Measurements from ENCODE around the gene EPHB4. TPM values are rescaled to one million over a fixed set of nuclear protein-coding genes. Genes with fewer than 3 reads are reported as not detected.

EPHB4 gene
- total and polyA plus RNA-seq, 10 of the 15 experiments (the other 5 are each of a cell fraction or from before 2014, with no cell fraction given): 0.32 to 0.85 (median 0.48) TPM; not detected in 4

DNA sequence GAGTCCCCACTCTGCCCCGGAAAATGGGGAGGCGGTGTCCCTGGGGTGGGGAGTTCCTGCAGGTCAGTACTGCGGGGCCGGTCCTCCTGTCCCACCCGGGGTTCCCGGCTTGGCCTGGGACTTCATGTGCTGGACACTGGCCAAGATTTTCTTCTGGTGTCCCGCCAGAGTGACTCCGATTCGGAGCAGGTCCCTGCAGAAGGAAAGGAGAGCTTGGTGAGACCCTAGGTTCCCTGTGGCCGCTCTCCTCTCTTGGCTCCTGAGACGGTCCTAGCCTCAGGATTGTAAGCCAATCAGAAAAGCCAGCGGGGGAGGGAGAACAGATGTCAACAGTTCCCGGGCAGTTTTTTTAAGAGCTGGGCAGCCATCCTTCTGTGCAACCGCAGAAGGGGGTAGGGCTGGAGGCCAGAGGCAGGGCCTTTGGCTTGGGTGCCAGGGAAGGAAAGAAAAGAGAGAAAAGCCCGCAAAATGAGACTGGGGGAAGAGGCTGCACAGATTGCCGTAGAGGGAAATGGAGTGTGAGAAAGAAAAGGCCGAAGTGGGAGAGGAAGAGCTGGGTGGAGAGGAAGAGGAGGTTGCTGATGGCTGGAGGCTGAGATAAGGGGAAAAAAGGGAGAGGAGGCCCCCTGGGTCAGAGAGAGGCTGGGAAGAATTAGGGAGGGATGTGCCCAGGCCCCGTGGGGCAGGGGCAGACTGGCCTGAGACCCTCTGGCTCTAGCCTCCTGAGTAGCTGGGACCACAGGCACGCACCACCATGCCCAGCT lies 23.7 kb downstream of the EPHB4 start (continued):
- TF ChIP-seq YY1 (IDR thresholded peaks at IDR 0.05; ENCODE audit: low read depth, low read length) (peak; percentile 82), EP300 (IDR thresholded peaks at IDR 0.05; ENCODE audit: borderline replicate concordance in 1 of 2, control insufficient read depth in 1 of 2, low read depth in 2 of 2, low read length in 2 of 2) (no peak), NFYB (IDR thresholded peaks at IDR 0.05; ENCODE audit: insufficient read depth, low read depth, low read length) (peak; percentile 81), FOXM1 (IDR thresholded peaks at IDR 0.05; ENCODE audit: low read depth, low read length) (no peak), SMAD5 (IDR thresholded peaks at IDR 0.05; ENCODE audit: low read depth) (peak; percentile 30; the same call in 1 of the 2 replicates), TCF12 (IDR thresholded peaks at IDR 0.05; ENCODE audit: low read depth, low read length) (no peak), KAT2A (conservative IDR thresholded peaks at IDR 0.05; ENCODE audit: control insufficient read depth, low read depth, low read length) (no peak), SRF (IDR thresholded peaks at IDR 0.05; ENCODE audit: low read depth in 2 of 2, low read length in 2 of 2) (no peak), POLR2AphosphoS2 (IDR thresholded peaks at IDR 0.05; ENCODE audit: low read depth, low read length) (no peak), BRCA1 (IDR thresholded peaks at IDR 0.05; ENCODE audit: low read depth, low read length) (no peak), CBX5 (IDR thresholded peaks at IDR 0.05; ENCODE audit: low read depth) (no peak), HDAC6 (IDR thresholded peaks at IDR 0.05; ENCODE audit: unreplicated experiment) (no peak), RBBP5 (conservative IDR thresholded peaks at IDR 0.05) (no peak), KDM1A (IDR thresholded peaks at IDR 0.05; ENCODE audit: borderline replicate concordance) (no peak), BMI1 (IDR thresholded peaks at IDR 0.05; ENCODE audit: borderline replicate concordance) (no peak), WRNIP1 (IDR thresholded peaks at IDR 0.05; ENCODE audit: borderline replicate concordance, low read depth, low read length) (no peak), NBN (IDR thresholded peaks at IDR 0.05) (0 out of 2 replicates have a peak, but pooled peaks have one; percentile 41), MYB (IDR thresholded peaks at IDR 0.05; ENCODE audit: borderline replicate concordance, low read depth, low read length) (no peak), FOS (IDR thresholded peaks at IDR 0.05; ENCODE audit: borderline replicate concordance, extremely low read depth, insufficient read length) (no peak), IKZF2 (IDR thresholded peaks at IDR 0.05) (peak; percentile 2 to 6; a peak in 2 of 4 replicates)
- TF ChIP-seq, protein P1, sequence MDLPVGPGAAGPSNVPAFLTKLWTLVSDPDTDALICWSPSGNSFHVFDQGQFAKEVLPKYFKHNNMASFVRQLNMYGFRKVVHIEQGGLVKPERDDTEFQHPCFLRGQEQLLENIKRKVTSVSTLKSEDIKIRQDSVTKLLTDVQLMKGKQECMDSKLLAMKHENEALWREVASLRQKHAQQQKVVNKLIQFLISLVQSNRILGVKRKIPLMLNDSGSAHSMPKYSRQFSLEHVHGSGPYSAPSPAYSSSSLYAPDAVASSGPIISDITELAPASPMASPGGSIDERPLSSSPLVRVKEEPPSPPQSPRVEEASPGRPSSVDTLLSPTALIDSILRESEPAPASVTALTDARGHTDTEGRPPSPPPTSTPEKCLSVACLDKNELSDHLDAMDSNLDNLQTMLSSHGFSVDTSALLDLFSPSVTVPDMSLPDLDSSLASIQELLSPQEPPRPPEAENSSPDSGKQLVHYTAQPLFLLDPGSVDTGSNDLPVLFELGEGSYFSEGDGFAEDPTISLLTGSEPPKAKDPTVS (IDR thresholded peaks at IDR 0.05; ENCODE audit: low read depth, low read length): no peak
- TF ChIP-seq, protein P2, sequence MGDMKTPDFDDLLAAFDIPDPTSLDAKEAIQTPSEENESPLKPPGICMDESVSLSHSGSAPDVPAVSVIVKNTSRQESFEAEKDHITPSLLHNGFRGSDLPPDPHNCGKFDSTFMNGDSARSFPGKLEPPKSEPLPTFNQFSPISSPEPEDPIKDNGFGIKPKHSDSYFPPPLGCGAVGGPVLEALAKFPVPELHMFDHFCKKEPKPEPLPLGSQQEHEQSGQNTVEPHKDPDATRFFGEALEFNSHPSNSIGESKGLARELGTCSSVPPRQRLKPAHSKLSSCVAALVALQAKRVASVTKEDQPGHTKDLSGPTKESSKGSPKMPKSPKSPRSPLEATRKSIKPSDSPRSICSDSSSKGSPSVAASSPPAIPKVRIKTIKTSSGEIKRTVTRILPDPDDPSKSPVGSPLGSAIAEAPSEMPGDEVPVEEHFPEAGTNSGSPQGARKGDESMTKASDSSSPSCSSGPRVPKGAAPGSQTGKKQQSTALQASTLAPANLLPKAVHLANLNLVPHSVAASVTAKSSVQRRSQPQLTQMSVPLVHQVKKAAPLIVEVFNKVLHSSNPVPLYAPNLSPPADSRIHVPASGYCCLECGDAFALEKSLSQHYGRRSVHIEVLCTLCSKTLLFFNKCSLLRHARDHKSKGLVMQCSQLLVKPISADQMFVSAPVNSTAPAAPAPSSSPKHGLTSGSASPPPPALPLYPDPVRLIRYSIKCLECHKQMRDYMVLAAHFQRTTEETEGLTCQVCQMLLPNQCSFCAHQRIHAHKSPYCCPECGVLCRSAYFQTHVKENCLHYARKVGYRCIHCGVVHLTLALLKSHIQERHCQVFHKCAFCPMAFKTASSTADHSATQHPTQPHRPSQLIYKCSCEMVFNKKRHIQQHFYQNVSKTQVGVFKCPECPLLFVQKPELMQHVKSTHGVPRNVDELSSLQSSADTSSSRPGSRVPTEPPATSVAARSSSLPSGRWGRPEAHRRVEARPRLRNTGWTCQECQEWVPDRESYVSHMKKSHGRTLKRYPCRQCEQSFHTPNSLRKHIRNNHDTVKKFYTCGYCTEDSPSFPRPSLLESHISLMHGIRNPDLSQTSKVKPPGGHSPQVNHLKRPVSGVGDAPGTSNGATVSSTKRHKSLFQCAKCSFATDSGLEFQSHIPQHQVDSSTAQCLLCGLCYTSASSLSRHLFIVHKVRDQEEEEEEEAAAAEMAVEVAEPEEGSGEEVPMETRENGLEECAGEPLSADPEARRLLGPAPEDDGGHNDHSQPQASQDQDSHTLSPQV (IDR thresholded peaks at IDR 0.05): no peak
- TF ChIP-seq, protein P3, sequence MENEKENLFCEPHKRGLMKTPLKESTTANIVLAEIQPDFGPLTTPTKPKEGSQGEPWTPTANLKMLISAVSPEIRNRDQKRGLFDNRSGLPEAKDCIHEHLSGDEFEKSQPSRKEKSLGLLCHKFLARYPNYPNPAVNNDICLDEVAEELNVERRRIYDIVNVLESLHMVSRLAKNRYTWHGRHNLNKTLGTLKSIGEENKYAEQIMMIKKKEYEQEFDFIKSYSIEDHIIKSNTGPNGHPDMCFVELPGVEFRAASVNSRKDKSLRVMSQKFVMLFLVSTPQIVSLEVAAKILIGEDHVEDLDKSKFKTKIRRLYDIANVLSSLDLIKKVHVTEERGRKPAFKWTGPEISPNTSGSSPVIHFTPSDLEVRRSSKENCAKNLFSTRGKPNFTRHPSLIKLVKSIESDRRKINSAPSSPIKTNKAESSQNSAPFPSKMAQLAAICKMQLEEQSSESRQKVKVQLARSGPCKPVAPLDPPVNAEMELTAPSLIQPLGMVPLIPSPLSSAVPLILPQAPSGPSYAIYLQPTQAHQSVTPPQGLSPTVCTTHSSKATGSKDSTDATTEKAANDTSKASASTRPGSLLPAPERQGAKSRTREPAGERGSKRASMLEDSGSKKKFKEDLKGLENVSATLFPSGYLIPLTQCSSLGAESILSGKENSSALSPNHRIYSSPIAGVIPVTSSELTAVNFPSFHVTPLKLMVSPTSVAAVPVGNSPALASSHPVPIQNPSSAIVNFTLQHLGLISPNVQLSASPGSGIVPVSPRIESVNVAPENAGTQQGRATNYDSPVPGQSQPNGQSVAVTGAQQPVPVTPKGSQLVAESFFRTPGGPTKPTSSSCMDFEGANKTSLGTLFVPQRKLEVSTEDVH (IDR thresholded peaks at IDR 0.05; ENCODE audit: low read depth, partially characterized antibody): no peak
